Ramos (cell line): ENCODE data around the gene DIP2C.
"Not testable (repeated sequence)": the region's sequence is repeated elsewhere in the genome, so short reads cannot be mapped to it uniquely, and the experiment has no call there.

Experiments used
- in situ Hi-C: fragments of 300-500 bp; cut with MboI; formaldehyde crosslinking; loops from one replicate; pipeline ENCODE4 v1.14.3; 2022; ENCODE audit warnings: low sequenced_read_pairs; ENCODE audit not compliant: unreplicated experiment

The DIP2C gene

DNA sequence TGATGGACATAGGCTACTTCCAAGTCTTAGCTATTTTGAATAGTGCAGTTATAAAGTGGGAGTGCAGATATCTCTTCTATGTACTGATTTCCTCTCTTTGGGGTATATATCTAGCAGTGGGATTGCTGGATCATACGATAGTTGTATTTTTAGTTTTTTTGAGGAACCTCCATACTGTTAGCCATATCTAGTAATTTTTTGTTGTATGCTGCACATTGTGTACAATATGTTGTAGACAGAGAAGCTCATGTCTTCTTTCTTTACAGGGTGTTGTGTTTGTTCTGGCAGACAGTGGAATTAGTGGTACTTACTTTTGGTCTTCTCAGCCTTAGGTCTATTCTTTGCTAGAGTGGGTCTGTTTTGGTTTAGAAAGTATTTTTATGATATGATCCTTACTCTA is 13.7 kb upstream of the DIP2C start:
- in situ Hi-C loops, result no loop called here

DNA sequence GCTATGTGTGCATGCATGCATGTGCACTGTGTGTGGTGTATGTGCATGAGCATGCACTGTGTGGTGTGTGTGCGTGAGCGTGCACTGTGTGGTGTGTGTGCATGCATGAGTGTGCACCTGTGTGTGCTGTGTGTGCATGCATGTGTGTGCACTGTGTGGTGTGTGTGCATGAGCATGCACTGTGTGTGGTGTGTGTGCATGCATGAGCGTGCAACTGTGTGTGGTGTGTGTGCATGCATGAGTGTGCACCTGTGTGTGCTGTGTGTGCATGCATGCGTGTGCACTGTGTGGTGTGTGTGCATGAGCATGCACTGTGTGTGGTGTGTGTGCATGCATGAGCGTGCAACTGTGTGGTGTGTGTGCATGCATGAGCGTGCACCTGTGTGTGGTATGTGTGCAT is 10.7 kb upstream of the DIP2C start:
- in situ Hi-C loops, result not testable (repeated sequence)

DNA sequence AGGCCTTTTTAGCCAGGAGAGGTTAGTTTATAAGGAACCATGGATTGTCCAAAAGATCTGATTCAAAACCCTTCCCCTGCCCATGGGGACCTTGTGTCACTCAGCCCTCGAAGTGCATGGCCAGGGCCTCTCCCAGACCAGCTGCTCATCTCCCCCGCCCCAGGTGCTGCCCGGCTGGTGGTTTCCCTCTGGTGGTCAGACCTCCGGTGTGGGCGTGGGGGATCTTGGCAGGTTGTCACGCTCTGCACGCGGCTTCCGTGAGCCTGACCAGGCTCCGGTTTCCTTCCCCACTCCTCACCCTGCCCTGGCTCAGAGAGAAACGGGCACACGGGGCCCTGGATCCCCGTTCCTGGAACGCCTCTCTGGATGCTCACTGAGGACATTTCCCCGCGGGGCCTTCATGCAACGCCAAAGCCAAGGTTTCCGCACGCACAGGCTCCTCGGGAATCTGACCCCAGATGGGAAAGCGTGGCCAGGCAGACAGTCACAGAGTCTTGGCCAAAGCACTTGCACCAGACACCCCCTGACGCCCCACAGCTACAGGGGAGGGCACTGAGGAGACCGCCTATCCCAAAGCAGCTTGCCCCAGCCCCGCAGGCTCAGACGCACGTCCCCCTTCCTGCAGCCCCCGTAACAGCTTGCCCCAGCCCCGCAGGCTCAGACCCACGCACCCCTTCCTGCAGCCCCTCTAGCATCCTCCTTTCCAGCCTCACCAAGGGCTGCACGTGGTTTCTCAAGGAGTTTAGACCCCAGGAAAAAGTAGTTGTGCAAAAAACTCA is 7.8 kb upstream of the DIP2C start:
- in situ Hi-C loops, result no loop called here

DNA sequence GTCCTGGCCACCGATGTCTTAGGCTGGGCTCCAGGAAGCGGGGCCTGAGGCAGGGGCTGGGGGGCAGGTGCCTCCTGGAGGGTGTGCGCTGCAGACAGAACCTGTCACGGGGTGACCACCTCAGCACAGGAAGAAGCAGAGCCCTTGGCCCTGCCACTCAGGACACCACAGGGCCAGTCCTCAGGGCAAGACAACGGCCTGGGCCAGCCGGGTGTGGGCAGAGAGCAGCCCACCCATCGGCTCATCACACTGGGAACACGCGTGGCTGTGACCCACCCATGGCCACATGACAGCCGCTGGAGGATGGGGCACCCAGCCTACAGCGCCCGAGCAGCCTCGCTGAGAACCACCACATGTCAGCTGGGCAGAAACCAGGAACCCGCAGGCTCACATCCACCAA is 5.9 kb upstream of the DIP2C start:
- in situ Hi-C loops, result no loop called here

DNA sequence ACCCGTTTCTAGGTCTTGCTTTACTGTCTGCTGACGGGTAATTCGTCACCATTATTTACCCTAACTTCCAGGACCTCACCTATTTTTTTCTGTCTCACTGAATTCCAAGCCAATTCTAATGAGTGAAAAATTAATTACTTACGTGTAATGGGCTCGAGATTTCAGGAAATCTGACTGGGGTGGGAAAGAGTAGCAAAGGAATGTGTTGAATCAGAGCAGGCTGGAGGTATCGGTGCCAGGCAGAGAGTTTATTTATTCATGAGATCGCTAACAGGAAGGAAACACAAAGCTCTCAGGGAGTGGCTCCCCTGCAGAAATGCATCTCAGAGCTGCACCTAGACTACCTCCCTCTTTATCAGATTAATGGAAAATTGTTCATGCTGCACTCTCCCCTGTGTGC is 4.0 kb upstream of the DIP2C start:
- in situ Hi-C loops, result no loop called here

DNA sequence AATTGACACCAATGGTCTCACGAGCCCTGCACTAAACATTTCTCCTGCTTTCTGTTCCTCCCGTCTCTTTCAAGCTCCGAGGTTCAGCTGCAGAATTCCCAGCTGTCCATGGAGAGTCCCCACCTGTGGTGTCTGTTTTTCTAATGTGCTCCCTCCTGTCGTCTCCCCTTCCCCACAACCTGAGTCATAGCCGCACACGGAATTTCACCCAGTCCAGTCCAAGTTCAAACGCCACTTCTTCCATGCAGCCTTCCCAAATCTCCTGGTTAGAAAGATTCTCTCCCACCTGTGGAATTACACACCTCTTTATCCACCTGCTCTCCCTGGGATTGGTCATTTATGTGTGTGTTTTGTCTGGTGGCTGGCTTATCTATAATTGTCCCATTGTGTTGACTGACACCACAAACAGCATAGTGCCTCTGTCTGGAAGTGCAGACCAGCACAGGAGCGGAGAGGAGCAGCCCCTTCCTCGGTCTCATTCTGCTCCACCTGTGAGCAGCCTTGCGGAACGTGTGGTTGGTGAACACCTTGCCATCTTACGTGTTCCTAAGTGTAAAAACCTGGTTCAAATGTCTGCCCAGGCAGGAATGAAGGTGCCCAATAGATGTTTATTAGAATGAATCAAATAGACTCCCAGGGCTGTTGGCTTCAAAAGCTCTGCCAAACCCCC is 3.3 kb upstream of the DIP2C start:
- in situ Hi-C loops, result no loop called here

DNA sequence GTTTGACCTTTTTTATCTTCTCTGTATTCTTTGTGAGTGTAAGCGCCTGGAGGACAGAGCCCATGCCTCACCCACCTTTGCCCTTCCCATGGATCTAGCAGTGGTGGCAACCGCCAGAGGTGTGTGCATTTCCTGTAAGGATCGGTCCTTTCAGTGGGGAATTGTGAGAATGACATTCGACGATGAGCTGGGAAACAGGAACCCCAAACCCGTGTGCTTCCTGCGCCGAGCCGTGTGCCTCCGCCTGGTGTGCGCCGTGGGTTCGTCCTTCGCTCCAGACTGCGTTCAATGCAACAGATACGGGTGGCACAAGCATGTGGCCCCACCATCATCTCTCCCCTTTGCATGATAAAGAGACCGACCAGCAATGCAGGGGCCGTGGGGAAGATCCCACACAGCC is 1.7 kb upstream of the DIP2C start:
- in situ Hi-C loops, result no loop called here

DNA sequence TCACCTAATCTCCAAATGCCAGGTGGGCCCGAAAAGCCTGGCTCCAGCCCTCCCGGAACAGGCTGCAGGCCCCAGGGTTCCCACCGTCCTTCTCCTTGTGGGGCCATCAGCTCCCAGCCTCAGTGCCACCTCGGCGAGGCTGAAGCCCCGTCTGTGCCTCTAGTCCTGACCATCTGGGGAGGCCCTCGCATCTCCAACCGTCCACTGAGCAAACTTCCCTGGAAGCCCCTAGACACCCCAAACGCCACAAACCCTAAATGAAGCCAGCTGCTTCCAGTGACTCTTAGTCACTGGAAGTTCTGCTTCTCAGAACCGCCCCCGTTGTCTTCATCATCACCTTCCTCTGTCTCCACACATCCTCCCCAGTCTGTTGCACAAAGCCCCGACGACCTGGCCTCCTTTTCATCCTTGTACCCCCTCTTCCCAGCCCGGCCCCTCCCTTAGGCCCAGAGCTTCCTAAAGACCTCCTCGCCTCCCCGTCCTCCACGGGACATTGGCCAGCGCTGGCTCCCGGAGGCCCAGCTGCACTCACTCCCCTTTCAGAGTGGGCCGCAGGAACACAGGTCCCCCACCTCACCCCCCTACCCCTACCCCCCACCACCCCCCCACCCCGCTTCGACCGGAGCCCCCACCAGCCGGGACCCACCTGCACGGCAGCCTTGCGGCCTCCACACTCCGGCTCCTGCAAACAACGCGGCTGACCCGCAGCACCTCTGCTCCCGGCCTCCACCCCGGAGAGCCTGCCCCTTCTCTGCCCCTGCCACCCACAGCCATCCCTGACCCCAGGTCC is 1.1 kb upstream of the DIP2C start:
- in situ Hi-C loops, result no loop called here

DNA sequence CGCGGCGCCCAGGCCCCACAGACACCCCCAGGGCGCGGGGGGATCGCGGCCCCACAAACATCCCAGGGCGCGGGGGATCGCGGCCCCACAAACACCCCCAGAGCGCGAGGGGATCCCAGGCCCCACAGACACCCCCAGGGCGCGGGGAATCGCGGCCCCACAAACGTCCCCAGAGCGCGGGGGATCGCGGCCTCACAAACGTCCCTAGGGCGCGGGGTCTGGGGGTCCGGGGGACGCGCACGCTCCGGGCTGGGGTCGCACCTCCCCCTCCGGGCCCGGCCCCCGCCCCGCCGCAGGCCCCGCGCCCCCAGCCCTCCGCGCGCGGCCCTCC is 382 bp downstream of the DIP2C start:
- in situ Hi-C loops, result no loop called here

DNA sequence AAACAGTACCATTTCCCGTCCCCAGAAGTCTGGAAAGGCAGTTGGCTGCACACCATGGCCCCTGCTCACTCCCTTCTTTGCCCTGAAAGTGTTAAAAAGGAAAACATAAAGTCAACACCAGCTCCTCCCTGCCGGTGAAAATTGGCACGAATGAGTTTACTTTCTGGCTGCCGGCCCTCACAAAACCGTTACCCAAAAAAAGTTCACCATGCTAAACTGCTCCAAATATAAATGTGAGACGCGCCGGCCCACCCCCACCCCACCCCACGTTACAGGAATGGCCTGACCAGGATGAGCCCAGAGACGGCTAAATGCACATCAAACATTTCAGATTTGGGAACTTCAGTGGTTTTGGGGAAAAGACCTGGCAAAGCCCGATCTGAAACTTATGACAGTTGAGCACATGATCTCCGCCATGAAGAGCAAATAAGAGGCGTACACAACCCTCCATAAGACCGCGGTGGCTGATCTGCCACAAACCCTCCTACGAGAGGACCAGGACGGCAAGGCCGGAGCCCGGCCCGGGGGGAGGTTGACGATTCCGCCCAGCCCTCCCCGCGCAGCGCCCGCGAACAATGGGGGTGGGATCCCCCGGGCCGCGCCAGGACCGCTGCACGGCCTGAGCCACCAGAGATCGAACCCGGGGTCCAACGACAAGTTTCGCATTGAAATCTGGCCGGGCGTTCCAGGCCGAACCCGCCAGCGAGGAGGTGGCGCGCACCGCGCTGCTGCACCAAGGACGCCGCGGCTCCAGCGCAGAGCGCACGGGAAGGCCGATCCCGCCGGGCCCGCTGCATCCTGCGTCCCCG is 952 bp downstream of the DIP2C start:
- in situ Hi-C loops, result no loop called here

DNA sequence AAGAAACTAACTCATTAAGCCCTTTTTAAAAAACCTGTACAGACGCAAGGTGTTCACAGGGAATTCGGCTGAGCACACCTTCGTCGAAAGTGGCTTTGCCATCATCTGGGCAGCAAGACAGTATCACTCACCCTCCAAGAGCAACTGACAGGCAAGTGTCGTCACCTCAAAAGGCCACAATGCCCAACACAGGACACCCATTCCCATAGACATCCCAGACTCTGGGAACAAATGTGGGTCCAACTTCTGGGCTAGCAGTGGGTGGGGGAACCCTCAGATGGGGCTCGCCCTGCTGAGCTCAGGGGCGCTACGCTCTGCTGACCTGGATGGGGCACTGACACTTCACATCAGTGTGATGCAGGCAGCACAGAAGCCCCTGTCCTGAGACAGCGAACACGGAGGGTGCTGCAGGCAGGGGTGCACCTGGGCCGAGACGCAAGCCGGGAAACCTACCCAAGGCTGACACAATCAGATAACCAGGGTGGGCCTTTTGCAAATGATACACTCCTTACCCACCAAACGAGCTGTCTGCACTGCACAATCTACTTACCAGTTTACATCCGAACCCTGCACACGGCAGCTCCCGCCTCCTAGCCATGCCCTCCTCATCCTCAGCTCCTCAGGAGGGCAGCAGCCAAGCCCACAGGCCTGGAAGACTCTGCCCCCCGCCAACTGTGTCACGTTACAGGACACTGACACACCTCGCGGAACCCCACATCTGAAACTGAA is 1.7 kb downstream of the DIP2C start:
- in situ Hi-C loops, result no loop called here

DNA sequence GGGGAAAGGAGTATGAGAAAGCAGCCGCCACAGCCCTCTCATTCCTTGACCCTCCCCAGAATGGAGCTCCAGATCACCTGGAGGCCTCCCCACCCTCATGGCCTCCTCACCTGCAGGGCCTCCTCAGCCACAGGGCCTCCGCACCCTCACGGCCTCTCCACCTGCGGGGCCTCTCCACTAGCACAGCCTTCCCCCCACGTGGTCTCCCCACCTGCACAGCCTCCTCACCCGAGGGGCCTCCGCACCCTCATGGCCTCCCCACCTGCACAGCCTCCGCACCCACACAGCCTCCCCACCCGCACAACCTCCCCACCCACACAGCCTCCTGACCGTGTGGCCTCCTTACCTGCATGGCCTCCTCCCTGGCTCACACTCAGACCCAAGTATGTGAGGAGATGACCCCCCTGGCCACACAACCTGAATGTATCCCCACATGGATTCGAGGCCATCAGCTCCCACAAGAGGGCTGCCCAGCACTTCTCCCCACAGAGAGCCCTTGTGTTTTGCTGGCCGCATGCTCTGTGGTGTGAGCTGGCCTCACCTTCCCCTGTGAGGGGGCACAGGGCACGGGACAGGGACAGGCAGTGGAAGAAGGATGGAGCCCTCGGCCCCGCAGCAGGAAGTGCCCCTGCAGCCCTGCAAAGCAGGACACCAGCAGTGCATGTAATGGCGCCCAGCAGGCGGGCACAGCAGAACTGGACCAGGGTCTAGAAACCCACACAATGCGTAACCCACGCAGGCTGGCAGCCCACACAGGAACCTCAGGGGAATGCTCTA is 3.1 kb downstream of the DIP2C start:
- in situ Hi-C loops, result no loop called here

DNA sequence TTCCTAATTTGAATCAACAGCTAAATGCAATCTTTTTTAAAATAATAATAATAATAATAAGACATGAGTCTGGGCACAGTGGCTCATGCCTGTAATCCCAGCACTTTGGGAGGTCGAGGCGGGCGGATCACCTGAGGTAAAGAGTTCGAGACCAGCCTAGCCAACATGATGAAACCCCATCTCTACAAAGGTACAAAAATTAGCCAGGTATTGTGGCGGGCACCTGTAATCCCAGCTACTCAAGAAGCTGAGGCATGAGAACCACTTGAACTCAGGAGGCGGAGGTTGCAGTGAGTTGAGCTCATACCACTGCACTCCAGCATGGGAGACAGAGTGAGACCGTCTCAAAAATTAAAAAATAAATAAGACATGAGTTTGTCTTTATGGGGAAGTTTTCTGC is 3.9 kb downstream of the DIP2C start:
- in situ Hi-C loops, result no loop called here

DNA sequence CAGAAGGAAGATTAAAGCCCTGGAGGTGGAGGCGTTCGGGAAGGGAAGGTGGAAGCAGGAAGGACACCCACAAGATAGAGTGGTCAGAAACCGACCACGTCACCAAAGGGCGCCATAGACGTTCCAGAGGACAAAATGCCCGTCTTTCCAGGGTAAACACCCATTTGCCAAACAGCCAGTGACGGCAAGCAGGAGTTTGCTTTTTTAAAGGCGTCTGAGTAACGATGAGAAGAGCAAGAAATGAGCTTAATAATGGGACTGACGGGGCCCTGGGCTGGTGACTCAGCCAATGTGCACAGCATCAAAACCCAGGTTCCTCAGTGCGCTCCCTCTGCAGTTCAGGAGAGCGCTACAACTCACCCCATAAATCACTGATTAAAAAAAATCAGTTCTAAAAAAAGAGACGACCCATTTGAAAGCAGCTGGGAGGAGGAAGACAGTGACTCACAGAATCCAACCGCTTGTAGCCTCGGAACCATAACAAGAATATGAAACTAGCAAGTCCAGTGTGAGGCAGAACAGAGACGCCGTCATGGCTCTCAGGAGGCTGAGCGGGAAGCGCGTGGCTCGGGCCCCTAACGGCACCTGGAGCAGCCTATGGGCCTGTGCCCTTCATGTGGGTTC is 5.9 kb downstream of the DIP2C start:
- in situ Hi-C loops, result no loop called here

DNA sequence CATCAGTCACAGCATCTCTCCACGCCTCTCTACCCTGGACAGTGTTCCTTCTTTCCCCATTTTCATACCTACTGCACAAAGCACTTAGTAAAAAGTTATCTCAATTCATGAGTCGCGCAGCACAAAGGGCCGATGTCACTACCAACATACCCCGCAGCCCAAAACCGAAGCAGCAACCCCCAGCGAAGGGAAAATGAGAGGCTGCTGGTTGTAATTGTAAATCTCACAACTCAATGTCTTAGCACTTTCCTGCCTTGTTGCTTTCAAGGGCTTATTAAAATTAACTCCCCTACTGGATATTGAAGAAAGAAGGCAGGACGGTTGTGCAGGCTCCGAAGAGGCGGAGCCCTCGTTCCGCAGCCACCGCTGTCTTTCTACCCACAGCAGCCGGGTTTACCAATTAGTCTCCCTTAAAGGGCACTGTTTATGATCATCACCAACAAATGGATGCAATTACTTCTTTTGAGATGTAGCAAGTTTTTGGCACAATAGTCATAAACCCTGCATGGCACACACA is 6.5 kb downstream of the DIP2C start:
- in situ Hi-C loops, result no loop called here

DNA sequence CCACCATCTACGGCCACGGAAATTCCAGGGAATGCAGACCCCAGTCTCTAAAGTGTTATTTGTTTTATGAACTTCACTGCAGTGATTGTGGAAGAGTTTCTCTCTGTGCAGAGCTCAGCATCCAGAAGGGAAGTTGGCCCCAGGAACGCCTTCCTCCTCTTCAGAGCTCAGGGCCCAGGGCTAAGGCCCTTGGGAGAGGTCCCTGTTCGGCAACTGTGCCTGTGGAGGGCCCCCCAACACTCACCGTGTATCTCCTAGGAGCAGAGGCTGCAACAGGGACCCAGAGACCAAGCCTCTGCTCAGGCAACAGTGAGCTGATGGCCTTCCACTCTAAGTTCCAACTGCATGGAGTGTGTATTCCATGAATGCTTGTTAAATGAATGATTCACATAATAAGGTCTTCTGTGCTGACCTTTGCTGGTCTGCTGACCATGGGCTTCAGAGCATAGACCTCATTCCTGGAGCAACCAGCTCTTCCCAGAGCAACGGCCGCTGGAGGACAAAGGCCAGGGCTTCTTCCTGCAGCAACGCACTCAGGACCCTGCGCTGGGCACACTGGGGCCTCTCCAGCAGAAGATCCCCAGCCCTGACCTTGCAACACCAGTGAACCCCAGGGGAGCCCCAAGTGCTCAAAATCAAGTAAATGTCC is 7.7 kb downstream of the DIP2C start:
- in situ Hi-C loops, result no loop called here

DNA sequence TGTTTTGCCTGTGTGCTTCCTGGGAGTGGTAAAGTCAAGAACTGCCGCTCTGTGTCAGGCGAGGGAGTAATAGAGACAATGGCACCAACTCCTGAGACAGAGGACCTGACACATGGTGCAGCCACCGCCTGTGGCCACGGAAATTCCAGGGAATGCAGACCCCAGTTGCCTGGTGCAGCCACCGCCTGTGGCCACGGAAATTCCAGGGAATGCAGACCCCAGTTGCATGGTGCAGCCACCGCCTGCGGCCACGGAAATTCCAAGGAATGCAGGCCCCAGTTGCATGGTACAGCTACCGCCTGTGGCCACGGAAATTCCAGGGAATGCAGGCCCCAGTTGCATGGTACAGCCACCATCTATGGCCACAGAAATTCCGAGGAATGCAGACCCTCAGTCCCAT is 8.7 kb downstream of the DIP2C start:
- in situ Hi-C loops, result no loop called here

DNA sequence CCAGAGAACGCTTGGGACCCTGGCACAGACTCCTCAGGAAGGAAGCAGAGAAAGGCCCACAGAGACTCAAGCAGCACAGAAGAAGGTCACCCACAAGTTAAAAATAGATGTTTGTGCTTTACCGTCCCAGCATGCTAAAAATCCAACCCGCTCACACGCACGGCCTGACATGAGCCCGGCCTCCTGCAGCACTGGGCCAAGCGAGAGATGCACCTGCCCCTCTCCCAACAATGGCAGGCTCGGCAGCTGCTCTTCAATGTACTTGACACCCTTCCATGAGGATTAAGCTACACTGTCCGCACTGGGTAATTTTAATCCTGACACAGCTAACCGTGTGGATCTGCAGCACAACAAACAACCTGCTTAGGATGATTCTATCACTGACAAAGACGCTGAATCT is 9.3 kb downstream of the DIP2C start:
- in situ Hi-C loops, result no loop called here
